Psoas muscle (tissue), 8 donors: Measurements from ENCODE around the gene NDUFAF4. TPM values are rescaled to one million over a fixed set of nuclear protein-coding genes. Genes with fewer than 3 reads are reported as not detected.

Experiments used
- ATAC-seq, 4 donors: fragments of 200-7000 bp; cut with Tn5 transposase; one replicate each; pipeline ENCODE4 v1.9.1; 2020; ENCODE audit warnings: moderate library complexity in 3 of 4, mild to moderate bottlenecking in 2 of 4
- DNase-seq, 2 donors: peaks; one replicate each; pipeline ENCODE4 v3.0.0-alpha.2; 2020
- H3K27ac ChIP-seq: fragments of 200-600 bp; one replicate; pipeline ENCODE4 v1.8.0; 2022
- H3K27me3 ChIP-seq, 3 donors: fragments of 200-600 bp in 1 of 3; one replicate each; pipeline versions ENCODE4 v1.6.1 to v1.8.0; 2013 to 2022; ENCODE audit warnings: low read length in 2 of 3, mild to moderate bottlenecking in 2 of 3, moderate library complexity in 1 of 3; ENCODE audit not compliant: insufficient read depth in 3 of 3
- H3K36me3 ChIP-seq, 2 donors: fragments of 200-600 bp in 1 of 2; one replicate each; pipeline versions ENCODE4 v1.6.1 to v1.8.0; 2013 to 2022; ENCODE audit warnings: low read depth in 1 of 2, mild to moderate bottlenecking in 1 of 2, moderate library complexity in 1 of 2; ENCODE audit not compliant: insufficient read depth in 1 of 2
- H3K4me1 ChIP-seq: fragments of 200-600 bp; one replicate; pipeline ENCODE4 v1.8.0; 2022
- H3K4me3 ChIP-seq: fragments of 200-600 bp; one replicate; pipeline ENCODE4 v1.8.0; 2022; ENCODE audit warnings: mild to moderate bottlenecking
- H3K9me3 ChIP-seq: fragments of 200-600 bp; one replicate; pipeline ENCODE4 v1.8.0; 2022
- WGBS, 3 donors: extraction: QIAGEN DNeasy Blood & Tissue Kit; methylation state at CpG; one replicate each; pipeline versions ENCODE4 v1.1.6 to v1.1.7; 2013; 5-methylcytosine and 5-hydroxymethylcytosine counted together
- intact Hi-C, 2 donors: fragments of 100-400 bp; cut with DNase I; formaldehyde crosslinking; loops; one replicate each; pipeline versions ENCODE4 v1.11.0 to v1.14.2; 2022
- polyA plus RNA-seq, 3 donors: library from polyadenylated mRNA; stranded (reverse); fragments of 200-250 nt; gene quantifications; one replicate each; pipeline ENCODE4 v1.2.3, GENCODE V29; 2013
- total RNA-seq, 4 donors: library from RNA; stranded (reverse); fragmentation: NEBNext Ultra II Directional in 2 of 4; extraction: Animal tissue kit (Norgen Biotek cat#: 25700) in 2 of 4; gene quantifications; one replicate each; pipeline versions ENCODE4 v1.2.1 to v1.2.4, GENCODE V29; 2021 to 2023
- TF ChIP-seq, protein P1 (sequence below): fragments of 200-600 bp; IDR thresholded peaks from one replicate; pipeline ENCODE4 v1.8.0; 2022; ENCODE audit warnings: antibody characterized with exemption
- donor health status: healthy with polysubstance abuse.
- donor health status: DM: no; HTN: no; CAD: no; lungs with moderate emphysema.
- donor health status: Bipolar disorder and iron deficiency.
- donor health status: healthy.
- donor health status: DM: yes; HTN: yes; CAD: no.
- donor health status: DM: no; HTN: no; CAD: no.
- donor health status: DM: no; HTN: no; CAD: no.
- donor health status: DM: yes; HTN: yes; CAD: no.

The NDUFAF4 gene
- total and polyA plus RNA-seq, 7 donors = 61.3 to 130 (median 75.7) TPM

GRCh38 chr6:96864216-96865054 is 33.3 kb downstream of the NDUFAF4 start:
- Histone ChIP-seq H3K27ac (no peak overlapping the region), H3K36me3 (no peaks in the 10 kb centered on the region), H3K4me3 (no peak overlapping the region), H3K9me3 (no peaks in the 10 kb centered on the region), H3K4me1 (no peaks in the 10 kb centered on the region), H3K27me3 (peaks cover 0 to 3% (median 0%) of the 10 kb centered on the region in 3 donors)
- WGBS, 3 donors = 27 to 78% (median 76%) methylated on average over 3 of the region's 3 CpGs
- intact Hi-C loops = no loop called here
- DNase-seq (no peak), ATAC-seq (no peak)
- TF ChIP-seq, protein P1, sequence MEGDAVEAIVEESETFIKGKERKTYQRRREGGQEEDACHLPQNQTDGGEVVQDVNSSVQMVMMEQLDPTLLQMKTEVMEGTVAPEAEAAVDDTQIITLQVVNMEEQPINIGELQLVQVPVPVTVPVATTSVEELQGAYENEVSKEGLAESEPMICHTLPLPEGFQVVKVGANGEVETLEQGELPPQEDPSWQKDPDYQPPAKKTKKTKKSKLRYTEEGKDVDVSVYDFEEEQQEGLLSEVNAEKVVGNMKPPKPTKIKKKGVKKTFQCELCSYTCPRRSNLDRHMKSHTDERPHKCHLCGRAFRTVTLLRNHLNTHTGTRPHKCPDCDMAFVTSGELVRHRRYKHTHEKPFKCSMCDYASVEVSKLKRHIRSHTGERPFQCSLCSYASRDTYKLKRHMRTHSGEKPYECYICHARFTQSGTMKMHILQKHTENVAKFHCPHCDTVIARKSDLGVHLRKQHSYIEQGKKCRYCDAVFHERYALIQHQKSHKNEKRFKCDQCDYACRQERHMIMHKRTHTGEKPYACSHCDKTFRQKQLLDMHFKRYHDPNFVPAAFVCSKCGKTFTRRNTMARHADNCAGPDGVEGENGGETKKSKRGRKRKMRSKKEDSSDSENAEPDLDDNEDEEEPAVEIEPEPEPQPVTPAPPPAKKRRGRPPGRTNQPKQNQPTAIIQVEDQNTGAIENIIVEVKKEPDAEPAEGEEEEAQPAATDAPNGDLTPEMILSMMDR = no peak

DNA sequence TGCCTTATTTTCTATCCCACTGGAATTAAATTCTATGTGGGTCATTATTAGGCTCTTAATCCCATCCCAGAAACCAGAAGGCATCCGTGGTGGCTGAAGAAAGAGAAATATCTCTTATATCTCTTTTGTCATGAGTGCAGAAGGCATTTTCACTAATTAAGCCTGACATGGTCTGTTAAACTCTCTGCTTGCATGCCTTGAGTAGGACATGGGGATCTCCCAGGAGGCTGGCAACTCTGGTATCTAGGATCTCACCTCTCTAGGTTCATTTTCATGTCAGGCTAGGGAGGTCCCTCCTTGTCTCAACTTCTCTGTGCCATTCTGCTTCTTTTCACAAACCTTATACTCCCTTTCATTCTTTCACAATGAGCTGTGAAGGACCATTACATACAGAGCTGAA is 35.1 kb downstream of the NDUFAF4 start:
- H3K36me3 ChIP-seq = no peaks in the 10 kb centered on the region
- DNase-seq (no peak), ATAC-seq (no peak)
- intact Hi-C loops = no loop called here
- H3K27ac ChIP-seq = no peak overlapping the region
- H3K4me1 ChIP-seq = no peaks in the 10 kb centered on the region
- H3K27me3 ChIP-seq = no peaks in the 10 kb centered on the region
- TF ChIP-seq, protein P1 = no peak
- WGBS, 3 donors = 29 to 59% (median 56%) methylated on average over 1 of the region's 1 CpG
- H3K4me3 ChIP-seq = no peak overlapping the region
- H3K9me3 ChIP-seq = no peaks in the 10 kb centered on the region

DNA sequence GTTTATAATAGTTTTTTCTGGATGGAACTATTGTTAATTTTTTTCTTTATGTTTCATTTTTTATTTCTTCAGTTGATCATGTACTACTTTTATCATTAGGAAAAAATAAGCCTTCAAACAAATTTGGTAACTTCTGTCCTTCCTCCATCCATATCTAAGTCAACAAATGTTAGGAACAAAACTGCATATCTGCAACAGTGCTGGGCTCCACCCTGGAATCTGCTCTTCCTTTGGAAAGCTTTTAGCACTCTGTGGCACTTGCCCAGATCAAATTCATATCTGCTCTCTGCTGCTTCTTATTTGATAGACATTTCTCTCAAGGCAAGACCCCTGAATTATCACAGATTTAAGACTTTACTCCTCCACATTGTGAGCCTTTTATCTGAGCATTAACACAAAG is 36.1 kb downstream of the NDUFAF4 start:
- H3K4me1 ChIP-seq = no peaks in the 10 kb centered on the region
- intact Hi-C loops = no loop called here
- no peak for DNase-seq
- H3K27me3 ChIP-seq = no peaks in the 10 kb centered on the region
- TF ChIP-seq, protein P1 = no peak
- no peak overlapping the region for H3K4me3 ChIP-seq
- H3K36me3 ChIP-seq = no peaks in the 10 kb centered on the region
- no peak overlapping the region for H3K27ac ChIP-seq
- ATAC-seq = no peak
- H3K9me3 ChIP-seq = no peaks in the 10 kb centered on the region

- 34 to 51% (median 38%) methylated on average over 1 of the region's 1 CpG for WGBS, 3 donors
Measured at GRCh38 chr6:96856856-96857255, 40.8 kb downstream of the NDUFAF4 start.

More at GRCh38 chr6:96856856-96857255, 40.8 kb downstream of the NDUFAF4 start:
- TF ChIP-seq, protein P1 = no peak
- no peaks in the 10 kb centered on the region for H3K9me3 ChIP-seq
- no peaks in the 10 kb centered on the region for H3K4me1 ChIP-seq
- no peaks in the 10 kb centered on the region for H3K27me3 ChIP-seq
- DNase-seq (no peak), ATAC-seq (no peak)
- no peaks in the 10 kb centered on the region for H3K36me3 ChIP-seq
- no peak overlapping the region for H3K4me3 ChIP-seq
- H3K27ac ChIP-seq = no peak overlapping the region
- intact Hi-C loops = no loop called here
